Body of pancreas (tissue), 4 donors: Measurements from ENCODE around the gene ZNF613. TPM values are rescaled to one million over a fixed set of nuclear protein-coding genes. Genes with fewer than 3 reads are reported as not detected.

Experiments used
- ATAC-seq: fragments of 150-250 bp; one replicate; pipeline ENCODE4 v1.9.1; 2016
- DNase-seq, 4 donors: peaks; one replicate each; pipeline ENCODE4 v3.0.0-alpha.2; 2019
- H3K27ac ChIP-seq, 4 donors: fragments of 200-600 bp; sonication (generic); 1 replicate in 3 of 4; 2 replicates in 1 of 4; pipeline versions ENCODE4 v1.5.1 to v1.6.1; 2016 to 2019; ENCODE audit warnings: mild to moderate bottlenecking in 1 of 4, mixed read lengths in 1 of 4, moderate library complexity in 1 of 4
- H3K27me3 ChIP-seq, 2 donors: fragments of 200-600 bp; sonication (generic); one replicate each; pipeline ENCODE4 v1.6.0; 2016; ENCODE audit warnings: mild to moderate bottlenecking in 1 of 2
- H3K36me3 ChIP-seq, 2 donors: fragments of 200-600 bp; sonication (generic); replicated peaks in 1 of 2; 2 replicates each; pipeline ENCODE4 v1.5.1; 2016; ENCODE audit warnings: low read depth in 2 of 2; ENCODE audit not compliant: insufficient read depth in 1 of 2
- H3K4me1 ChIP-seq: fragments of 200-600 bp; sonication (generic); one replicate; pipeline ENCODE4 v1.6.0; 2016
- H3K4me3 ChIP-seq, 2 donors: fragments of 200-600 bp; sonication (generic); 1 replicate in 1 of 2; 2 replicates in 1 of 2; pipeline ENCODE4 v1.5.1; 2016 to 2019
- H3K9me3 ChIP-seq, 3 donors: fragments of 200-600 bp; sonication (generic); 1 replicate in 2 of 3; 2 replicates in 1 of 3; pipeline ENCODE4 v1.5.1; 2016
- POLR2A ChIP-seq, 3 donors: fragments of 450-650 bp; IDR thresholded peaks; one replicate each; pipeline ENCODE4 v1.6.1; 2016; ENCODE audit warnings: antibody characterized with exemption in 3 of 3, mild to moderate bottlenecking in 2 of 3
- WGBS, 2 donors: methylation state at CpG; one replicate each; pipeline ENCODE4 v1.1.5; 2017; 5-methylcytosine and 5-hydroxymethylcytosine counted together
- intact Hi-C: fragments of 100-400 bp; cut with DNase I; formaldehyde crosslinking; loops from one replicate; pipeline ENCODE4 v1.15.1; 2023
- total RNA-seq, 2 donors: library from RNA; depleted of rRNA; stranded (reverse); fragments of >200 nt; gene quantifications; one replicate each; pipeline ENCODE4 v1.1.0, GENCODE V29; 2016
- TF ChIP-seq, protein P1 (sequence below), 7 experiments: fragments of 450-650 bp in 4 of 7; fragments of 200-600 bp in 3 of 7; sonication (generic) in 3 of 7; IDR thresholded peaks; one replicate each; pipeline ENCODE4 v1.5.1; 2016 to 2019; ENCODE audit warnings: antibody characterized with exemption in 7 of 7

ZNF613 gene
- total RNA-seq, 2 donors from 2014 or later, result 2.3 to 10.5 TPM

DNA sequence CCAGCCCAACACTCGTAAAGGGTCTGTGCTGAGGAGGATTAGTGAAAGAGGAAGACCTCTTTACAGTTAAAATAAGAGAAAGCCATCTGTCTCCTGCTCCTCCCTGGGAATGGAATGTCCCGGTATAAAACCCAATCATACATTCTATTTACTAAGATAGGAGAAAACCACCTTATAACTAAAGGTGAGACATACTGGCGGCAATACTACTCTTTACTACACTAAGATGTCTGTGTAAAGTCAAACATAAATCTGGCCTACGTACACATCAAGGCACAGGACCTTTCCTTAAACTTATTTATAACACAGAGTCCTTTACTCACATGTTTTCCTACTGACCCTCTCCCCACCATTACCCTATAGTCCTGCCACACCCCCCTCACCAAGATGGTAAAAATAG lies 56.1 kb downstream of the ZNF613 start:
- Histone ChIP-seq H3K27ac (no peak overlapping the region), H3K27me3 (no peaks in the 10 kb centered on the region), H3K9me3 (peaks cover 0 to 41% (median 0%) of the 10 kb centered on the region in 3 donors), H3K4me1 (peaks cover 7% of the 10 kb centered on the region), H3K36me3 (no peaks in the 10 kb centered on the region), H3K4me3 (no peak overlapping the region)
- 90 to 94% methylated on average over 4 of the region's 4 CpGs for WGBS, 2 donors
- no peak for TF ChIP-seq POLR2A (IDR thresholded peaks at IDR 0.05)
- TF ChIP-seq, protein P1, sequence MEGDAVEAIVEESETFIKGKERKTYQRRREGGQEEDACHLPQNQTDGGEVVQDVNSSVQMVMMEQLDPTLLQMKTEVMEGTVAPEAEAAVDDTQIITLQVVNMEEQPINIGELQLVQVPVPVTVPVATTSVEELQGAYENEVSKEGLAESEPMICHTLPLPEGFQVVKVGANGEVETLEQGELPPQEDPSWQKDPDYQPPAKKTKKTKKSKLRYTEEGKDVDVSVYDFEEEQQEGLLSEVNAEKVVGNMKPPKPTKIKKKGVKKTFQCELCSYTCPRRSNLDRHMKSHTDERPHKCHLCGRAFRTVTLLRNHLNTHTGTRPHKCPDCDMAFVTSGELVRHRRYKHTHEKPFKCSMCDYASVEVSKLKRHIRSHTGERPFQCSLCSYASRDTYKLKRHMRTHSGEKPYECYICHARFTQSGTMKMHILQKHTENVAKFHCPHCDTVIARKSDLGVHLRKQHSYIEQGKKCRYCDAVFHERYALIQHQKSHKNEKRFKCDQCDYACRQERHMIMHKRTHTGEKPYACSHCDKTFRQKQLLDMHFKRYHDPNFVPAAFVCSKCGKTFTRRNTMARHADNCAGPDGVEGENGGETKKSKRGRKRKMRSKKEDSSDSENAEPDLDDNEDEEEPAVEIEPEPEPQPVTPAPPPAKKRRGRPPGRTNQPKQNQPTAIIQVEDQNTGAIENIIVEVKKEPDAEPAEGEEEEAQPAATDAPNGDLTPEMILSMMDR (IDR thresholded peaks at IDR 0.05), result no peak
- intact Hi-C loops, result no loop called here
- DNase-seq (no peak), ATAC-seq (no peak)

DNA sequence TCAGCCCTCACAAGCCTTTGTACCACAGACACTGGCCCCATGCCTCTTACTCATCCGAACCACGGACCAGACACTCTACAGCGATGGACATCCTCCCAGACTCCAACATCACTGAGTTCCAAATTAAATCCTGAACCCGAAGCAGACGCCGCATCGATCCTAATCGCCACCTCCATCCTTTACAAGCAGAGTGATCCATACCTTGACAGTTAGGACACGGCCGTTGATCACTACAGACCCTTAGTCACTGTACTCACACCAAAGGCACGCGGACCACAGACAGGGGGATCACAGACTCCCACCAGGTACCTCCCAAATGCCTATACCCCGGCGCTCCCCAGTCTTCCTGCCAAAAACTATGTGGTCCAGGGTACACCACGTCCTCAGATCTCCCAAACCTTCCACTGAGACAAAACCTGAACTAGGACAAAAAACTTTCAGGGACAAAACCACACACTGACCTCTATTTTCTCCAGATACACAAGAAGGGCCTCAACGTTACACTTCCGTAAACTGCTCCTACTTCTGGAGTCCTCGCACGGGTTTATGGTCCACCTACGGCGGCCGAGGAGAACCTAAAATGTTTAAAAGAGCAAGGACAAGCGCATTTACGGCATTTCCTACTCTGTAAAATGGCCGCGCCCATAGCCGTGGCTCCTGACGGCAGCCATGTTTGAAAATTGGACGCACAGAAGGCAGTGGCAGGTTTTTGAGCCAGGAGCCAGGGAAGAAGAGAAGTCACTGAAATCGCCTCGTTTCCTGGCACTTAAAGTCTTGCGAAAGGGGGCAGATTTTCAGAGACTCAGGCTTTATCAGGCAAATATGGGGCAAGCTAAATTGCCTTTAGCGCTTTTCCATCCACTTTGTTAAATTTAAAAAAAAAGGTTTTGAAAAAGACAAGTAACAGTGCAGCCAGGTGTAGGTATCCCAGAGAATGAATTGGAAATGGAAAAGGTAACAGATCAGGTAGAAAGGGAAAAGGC lies 59.3 kb downstream of the ZNF613 start, which contains the start of gene ZNF350:
ZNF350 (minus strand) TSS at position 532 of the 983 bp plus-strand sequence. CDS start 12,480 bp downstream, outside the sequence.
- TF ChIP-seq, protein P1 (IDR thresholded peaks at IDR 0.05), result peak in 1 of 7 experiments; percentile 13
- peak in 2 of 3 donors; percentile 56 to 63 for TF ChIP-seq POLR2A (IDR thresholded peaks at IDR 0.05)
- peaks cover 0 to 35% (median 0%) of the 10 kb centered on the region in 3 donors for H3K9me3 ChIP-seq
- intact Hi-C loops, result no loop called here
- H3K4me1 ChIP-seq, result peaks cover 7% of the 10 kb centered on the region
- no peaks in the 10 kb centered on the region for H3K27me3 ChIP-seq
- DNase-seq (peak; percentile 91 to 99 (median 94)), ATAC-seq (peak; percentile 100)
- WGBS, 2 donors, result 2 to 3% methylated on average over 25 to 33 of the region's 33 CpGs
- H3K27ac ChIP-seq, result peak within 1 kb of the TSS in 3 of 4 donors; percentile 6 to 78 (median 69)
- H3K36me3 ChIP-seq, result no peaks in the 10 kb centered on the region
- H3K4me3 ChIP-seq, result peak within 1 kb of the TSS; percentile 33 to 96

GRCh38 chr19:51993422-51993821 lies 66.2 kb downstream of the ZNF613 start:
- Histone ChIP-seq H3K4me3 (no peak overlapping the region), H3K4me1 (no peaks in the 10 kb centered on the region), H3K36me3 (peaks cover 20 to 29% of the 10 kb centered on the region in 2 donors), H3K9me3 (peaks cover 0 to 87% (median 10%) of the 10 kb centered on the region in 3 donors), H3K27ac (no peak overlapping the region), H3K27me3 (no peaks in the 10 kb centered on the region)
- ATAC-seq (no peak), DNase-seq (no peak)
- WGBS, 2 donors, result 97 to 100% methylated on average over 10 of the region's 10 CpGs
- intact Hi-C loops, result no loop called here
- TF ChIP-seq, protein P1 (IDR thresholded peaks at IDR 0.05), result no peak
- TF ChIP-seq POLR2A (IDR thresholded peaks at IDR 0.05), result no peak

DNA sequence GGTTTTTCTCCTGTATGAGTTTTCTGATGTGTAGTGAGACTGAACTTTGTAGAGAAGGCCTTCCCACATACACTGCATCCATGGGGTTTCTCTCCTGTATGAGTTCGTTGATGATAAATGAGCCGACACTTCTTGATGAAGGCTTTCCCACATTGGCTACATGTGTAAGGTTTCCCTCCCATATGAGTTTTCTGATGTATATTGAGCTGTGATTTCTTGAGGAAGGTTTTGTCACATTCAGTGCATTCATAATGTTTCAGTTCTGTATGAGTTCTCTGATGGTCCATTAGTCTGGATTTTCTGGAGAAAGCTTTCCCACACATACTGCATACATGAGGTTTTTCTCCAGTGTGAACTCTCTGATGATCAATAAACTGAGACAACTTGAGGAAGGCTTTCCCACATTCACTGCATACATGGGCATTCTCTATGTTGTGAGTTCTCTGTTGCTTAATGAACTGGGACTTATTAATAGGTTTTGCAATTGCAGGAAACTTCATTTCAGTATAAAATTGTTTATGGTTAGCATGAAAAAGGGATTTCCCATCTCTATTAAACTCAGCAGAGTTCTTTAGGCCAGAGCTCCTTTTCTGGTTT lies 66.9 kb downstream of the ZNF613 start:
- TF ChIP-seq, protein P1 (IDR thresholded peaks at IDR 0.05), result no peak
- no peak for TF ChIP-seq POLR2A (IDR thresholded peaks at IDR 0.05)
- Histone ChIP-seq H3K4me3 (no peak overlapping the region), H3K27ac (no peak overlapping the region), H3K36me3 (peaks cover 27 to 36% of the 10 kb centered on the region in 2 donors), H3K27me3 (no peaks in the 10 kb centered on the region), H3K9me3 (peaks cover 0 to 84% (median 10%) of the 10 kb centered on the region in 3 donors), H3K4me1 (no peaks in the 10 kb centered on the region)
- DNase-seq, result no peak
- WGBS, 2 donors, result 97 to 98% methylated on average over 2 of the region's 2 CpGs
- ATAC-seq, result no peak
- intact Hi-C loops, result no loop called here

Other genes starting within 250 kb of the ZNF613 start
- 10 to 100 TPM in 1 of 2 donors, 1 to 10 TPM in 1; 7.9 to 16.3 TPM for gene SPACA6, start 234.1 kb upstream of the ZNF613 start, total RNA-seq
- gene HAS1, start 203.5 kb upstream of the ZNF613 start, total RNA-seq, result 10 to 100 TPM in 1 of 2 donors, 1 to 10 TPM in 1; 1.8 to 15.8 TPM
- 1 to 10 TPM in 1 of 2 donors, not detected in 1; 4.7 TPM for gene FPR1, start 175.6 kb upstream of the ZNF613 start, total RNA-seq
- under 1 TPM in 1 of 2 donors, not detected in 1; 0.78 TPM for gene FPR2, start 166.3 kb upstream of the ZNF613 start, total RNA-seq
- 1 to 10 TPM; 1.6 to 4.9 TPM for gene FPR3, start 132.3 kb upstream of the ZNF613 start, total RNA-seq
- 10 to 100 TPM; 11.2 to 16.5 TPM for gene ZNF577, start 39.5 kb upstream of the ZNF613 start, total RNA-seq
- 1 to 10 TPM; 4.0 to 5.7 TPM for gene ZNF649, start 22.5 kb upstream of the ZNF613 start, total RNA-seq
- gene ZNF350, start 59.4 kb downstream of the ZNF613 start, total RNA-seq, result 1 to 10 TPM; 3.1 to 5.9 TPM
- 1 to 10 TPM; 5.6 to 7.8 TPM for gene ZNF615, start 80.7 kb downstream of the ZNF613 start, total RNA-seq
- 1 to 10 TPM; 1.3 to 1.6 TPM for gene ZNF614, start 100.9 kb downstream of the ZNF613 start, total RNA-seq
- 10 to 100 TPM; 10.9 to 29.3 TPM for gene ZNF432, start 121.4 kb downstream of the ZNF613 start, total RNA-seq
- 10 to 100 TPM; 16.3 to 80.4 TPM for gene ZNF841, start 168.3 kb downstream of the ZNF613 start, total RNA-seq
- 1 to 10 TPM; 3.6 to 6.2 TPM for gene ZNF616, start 212.5 kb downstream of the ZNF613 start, total RNA-seq
- gene ZNF836, start 244.1 kb downstream of the ZNF613 start, total RNA-seq, result 10 to 100 TPM in 1 of 2 donors, 1 to 10 TPM in 1; 2.0 to 12.2 TPM